H1 (cell line): Measurements from ENCODE around the gene PROSER2. TPM values are rescaled to one million over a fixed set of nuclear protein-coding genes. Genes with fewer than 3 reads are reported as not detected.

Experiments used
- CTCF ChIP-seq, 3 experiments: IDR thresholded peaks; 1 replicate in 2 of 3; 2 replicates in 1 of 3; pipeline versions ENCODE4 v1.5.1 to v1.6.1; 2011; ENCODE audit warnings: low read length in 3 of 3, mild to moderate bottlenecking in 3 of 3, inconsistent platforms in 2 of 3, low read depth in 1 of 3, moderate library complexity in 1 of 3; ENCODE audit not compliant: insufficient read depth in 1 of 3; ENCODE audit errors: control extremely low read depth in 1 of 3
- POLR2AphosphoS5 ChIP-seq: IDR thresholded peaks from 2 replicates; pipeline ENCODE4 v1.6.1; 2011; ENCODE audit warnings: low read depth, low read length
- RAD21 ChIP-seq, 2 experiments: IDR thresholded peaks in 1 of 2; conservative IDR thresholded peaks in 1 of 2; 2 replicates each; pipeline ENCODE4 v1.6.1; 2011; ENCODE audit warnings: low read depth in 2 of 2, low read length in 2 of 2, improper control_type of control experiment in 1 of 2, inconsistent platforms in 1 of 2, mild to moderate bottlenecking in 1 of 2, moderate library complexity in 1 of 2
- polyA plus RNA-seq, 7 experiments: library from polyadenylated mRNA; depleted of rRNA in 3 of 7; stranded (reverse) in 5 of 7; unstranded in 2 of 7; fragments of >200 nt in 5 of 7; fragments of 200-250 nt in 2 of 7; gene quantifications; 1 replicate in 5 of 7; 2 replicates in 1 of 7; 4 replicates in 1 of 7; pipeline versions ENCODE4 v1.2.1 to v1.2.3, GENCODE V29; 2011 to 2013; ENCODE audit warnings: missing spikeins in 2 of 7, mixed read lengths in 2 of 7
- total RNA-seq: library from RNA; stranded (reverse); fragmentation: NEBNext Ultra II Directional; extraction: Animal tissue kit (Norgen Biotek cat#: 25700); gene quantifications from 2 replicates; pipeline ENCODE4 v1.2.1, GENCODE V29; 2021

PROSER2 gene
- total and polyA plus RNA-seq, 2 of the 8 experiments (the other 6 are each of a cell fraction or from before 2014, with no cell fraction given): 3.9 to 13.7 TPM

GRCh38 chr10:11871466-11871865 is 48.3 kb downstream of the PROSER2 start (continued):
- no peak for TF ChIP-seq CTCF (IDR thresholded peaks at IDR 0.05; ENCODE audit: control extremely low read depth in 1 of 3, insufficient read depth in 1 of 3, low read depth in 1 of 3, low read length in 3 of 3)
- TF ChIP-seq RAD21 (IDR thresholded peaks at IDR 0.05 in 1 of 2, conservative IDR thresholded peaks at IDR 0.05 in 1 of 2; ENCODE audit: low read depth in 2 of 2, low read length in 2 of 2): no peak
- TF ChIP-seq POLR2AphosphoS5: no peak
